IMR-90 (cell line): Measurements from ENCODE around the gene OSTF1. TPM values are rescaled to one million over a fixed set of nuclear protein-coding genes. Genes with fewer than 3 reads are reported as not detected.

Experiments used
- ATAC-seq: fragments of 200-7000 bp; cut with Tn5 transposase; 2 replicates; pipeline ENCODE4 v1.9.1; 2020; ENCODE audit warnings: low read depth, mild to moderate bottlenecking, moderate library complexity
- BruUV-seq: library from RNA; stranded (reverse); fragments of 400-500 nt; replicated peaks from 2 replicates; lab custom pipeline; 2021; lab: Mats Ljungman, UMichigan
- CTCF ChIA-PET: fragments of 300-600 bp; formaldehyde crosslinking; extraction: SDS; loops from one replicate; lab custom pipeline; 2021; ENCODE audit warnings: antibody characterized with exemption; lab: Yijun Ruan, JAX
- POLR2A ChIA-PET: fragments of 300-600 bp; sonication (Branson Sonifier 250); formaldehyde crosslinking; loops from one replicate; lab custom pipeline; 2022; ENCODE audit warnings: antibody characterized with exemption; ENCODE audit not compliant: unreplicated experiment; lab: Charles Lee
- DNase-seq: peaks from one replicate; pipeline ENCODE4 v3.0.0; 2013
- H2AFZ ChIP-seq: replicated peaks from 2 replicates; pipeline ENCODE3; 2013; ENCODE audit warnings: low read length, mild to moderate bottlenecking; ENCODE audit not compliant: poor library complexity
- H2AK5ac ChIP-seq: 2 replicates; pipeline ENCODE4 v1.6.1; 2013; ENCODE audit warnings: low read depth, low read length, inconsistent platforms
- H2AK9ac ChIP-seq: replicated peaks from 2 replicates; pipeline ENCODE3; 2013; ENCODE audit warnings: mild to moderate bottlenecking, low read depth, low read length, moderate library complexity; ENCODE audit not compliant: poor library complexity
- H2BK120ac ChIP-seq: 2 replicates; pipeline ENCODE4 v1.6.1; 2013; ENCODE audit warnings: low read depth, low read length, inconsistent platforms
- H2BK15ac ChIP-seq: 3 replicates; pipeline ENCODE4 v1.6.1; 2013; ENCODE audit warnings: low read depth, low read length, inconsistent platforms
- H2BK20ac ChIP-seq: 2 replicates; pipeline ENCODE4 v1.6.1; 2013; ENCODE audit warnings: low read depth, mild to moderate bottlenecking, inconsistent platforms, low read length, moderate library complexity
- H2BK5ac ChIP-seq: 2 replicates; pipeline ENCODE4 v1.6.1; 2013; ENCODE audit warnings: mild to moderate bottlenecking, low read depth, low read length, inconsistent platforms; ENCODE audit not compliant: poor library complexity, severe bottlenecking
- H3K14ac ChIP-seq: replicated peaks from 2 replicates; pipeline ENCODE4 v1.6.1; 2013; ENCODE audit warnings: low read depth, low read length, inconsistent platforms
- H3K18ac ChIP-seq: 2 replicates; pipeline ENCODE4 v1.6.1; 2013; ENCODE audit warnings: low read depth, low read length, control low read depth
- H3K23ac ChIP-seq: 2 replicates; pipeline ENCODE4 v1.6.1; 2013; ENCODE audit warnings: low read depth, low read length, inconsistent platforms
- H3K27ac ChIP-seq: 2 replicates; pipeline ENCODE4 v1.5.1; 2013; ENCODE audit warnings: mild to moderate bottlenecking, control low read depth, low read length; ENCODE audit not compliant: insufficient read depth
- H3K27me3 ChIP-seq: 2 replicates; pipeline ENCODE4 v1.6.1; 2013; ENCODE audit warnings: low read length; ENCODE audit not compliant: control insufficient read depth, insufficient read depth
- H3K36me3 ChIP-seq: 2 replicates; pipeline ENCODE4 v1.6.1; 2013; ENCODE audit warnings: low read length, mixed read lengths; ENCODE audit not compliant: control insufficient read depth, insufficient read depth
- H3K4ac ChIP-seq: 2 replicates; pipeline ENCODE4 v1.6.1; 2013; ENCODE audit warnings: low read depth, low read length, inconsistent platforms
- H3K4me1 ChIP-seq: 2 replicates; pipeline ENCODE4 v1.6.1; 2013; ENCODE audit warnings: low read length, mixed read lengths; ENCODE audit not compliant: control insufficient read depth, insufficient read depth
- H3K4me2 ChIP-seq: 2 replicates; pipeline ENCODE4 v1.6.1; 2013; ENCODE audit warnings: low read depth, mild to moderate bottlenecking, control low read depth, low read length, moderate library complexity
- H3K4me3 ChIP-seq: 2 replicates; pipeline ENCODE4 v1.5.1; 2013; ENCODE audit warnings: low read depth, mild to moderate bottlenecking, control low read depth, low read length, moderate library complexity; ENCODE audit not compliant: insufficient read depth
- H3K56ac ChIP-seq: 2 replicates; pipeline ENCODE4 v1.6.1; 2013; ENCODE audit warnings: low read length, inconsistent platforms; ENCODE audit not compliant: insufficient read depth; ENCODE audit errors: extremely low read depth
- H3K79me1 ChIP-seq, 2 experiments: 2 replicates each; pipeline ENCODE4 v1.6.1; 2013; ENCODE audit warnings: low read length in 2 of 2, inconsistent platforms in 1 of 2, low read depth in 1 of 2
- H3K9ac ChIP-seq: 2 replicates; pipeline ENCODE4 v1.6.1; 2013; ENCODE audit warnings: low read depth, low read length, control low read depth
- H3K9me1 ChIP-seq: 2 replicates; pipeline ENCODE4 v1.6.1; 2013; ENCODE audit warnings: low read length, inconsistent platforms; ENCODE audit not compliant: insufficient read depth
- H3K9me3 ChIP-seq: 2 replicates; pipeline ENCODE4 v1.6.1; 2013; ENCODE audit warnings: low read length; ENCODE audit not compliant: control insufficient read depth, insufficient read depth
- H4K20me1 ChIP-seq: 2 replicates; pipeline ENCODE4 v1.6.1; 2013; ENCODE audit warnings: low read length, inconsistent platforms; ENCODE audit not compliant: insufficient read depth
- H4K5ac ChIP-seq: 2 replicates; pipeline ENCODE4 v1.6.1; 2013; ENCODE audit warnings: mild to moderate bottlenecking, low read depth, low read length, control low read depth
- H4K8ac ChIP-seq, 2 experiments: 2 replicates each; pipeline ENCODE4 v1.6.1; 2013; ENCODE audit warnings: low read depth in 2 of 2, low read length in 2 of 2, control low read depth in 1 of 2, inconsistent platforms in 1 of 2
- H4K91ac ChIP-seq: 2 replicates; pipeline ENCODE4 v1.6.1; 2013; ENCODE audit warnings: low read depth, low read length, inconsistent platforms; ENCODE audit not compliant: insufficient read depth
- BHLHE40 ChIP-seq: fragments of 150-350 bp; IDR thresholded peaks from 2 replicates; pipeline ENCODE4 v1.6.1; 2016; ENCODE audit warnings: mild to moderate bottlenecking, low read depth, low read length
- CEBPB ChIP-seq: IDR thresholded peaks from 2 replicates; pipeline ENCODE4 v1.6.1; 2012; ENCODE audit warnings: low read depth, low read length, improper control_type of control experiment
- POLR2A ChIP-seq: IDR thresholded peaks from 2 replicates; pipeline ENCODE4 v1.6.1; 2012; ENCODE audit warnings: mild to moderate bottlenecking, low read depth, low read length
- USF2 ChIP-seq: fragments of 150-350 bp; IDR thresholded peaks from 2 replicates; pipeline ENCODE4 v1.6.1; 2017; ENCODE audit warnings: mild to moderate bottlenecking, antibody characterized with exemption, low read length, low read depth
- WGBS, 2 experiments: methylation state at CpG; one replicate each; pipeline versions ENCODE4 v1.1.5 to v1.1.7; 2013; ENCODE audit warnings: missing lambda C conversion rate in 2 of 2; ENCODE audit not compliant: insufficient read length in 1 of 2; ENCODE audit errors: extremely low coverage in 2 of 2; 5-methylcytosine and 5-hydroxymethylcytosine counted together
- dilution Hi-C: fragments of 300-500 bp; cut with HindIII; formaldehyde crosslinking; loops from one replicate; pipeline ENCODE4 v1.14.3; 2018; ENCODE audit warnings: low sequenced_read_pairs; ENCODE audit not compliant: unreplicated experiment
- in situ Hi-C: fragments of 300-500 bp; cut with MboI; formaldehyde crosslinking; loops from 3 replicates; pipeline ENCODE4 v1.14.3; 2019; ENCODE audit warnings: low sequenced_read_pairs, inconsistent platforms, mixed read lengths
- intact Hi-C: fragments of 100-400 bp; cut with micrococcal nuclease; formaldehyde crosslinking; loops from 2 replicates; pipeline ENCODE4 v1.10.0; 2022
- polyA plus RNA-seq, 3 experiments: library from polyadenylated mRNA; depleted of rRNA; stranded (reverse); fragments of >200 nt; gene quantifications; 2 replicates each; pipeline ENCODE4 v1.2.3, GENCODE V29; 2012; ENCODE audit warnings: low replicate concordance in 1 of 3
- total RNA-seq: library from RNA; depleted of rRNA; stranded (reverse); fragments of >200 nt; gene quantifications from 2 replicates; pipeline ENCODE4 v1.2.3, GENCODE V29; 2012

The OSTF1 gene
- total and polyA plus RNA-seq, 2 of the 4 experiments (the other 2 are of a cell fraction) = 17.1 to 41.6 TPM

- no peaks in the 10 kb centered on the region for H3K36me3 ChIP-seq
- no peak for DNase-seq
- no peaks in the 10 kb centered on the region for H3K9me1 ChIP-seq
- WGBS, 2 experiments = no CpG with 5 or more reads among the region's 5 CpGs
- dilution Hi-C loops (no loop called here), in situ Hi-C loops (no loop called here), intact Hi-C loops (loop anchor here (10.0 kb wide), 2 partner anchors 187 to 497 kb away; partner anchors contain the start of gene TRPM6)
- peak overlapping the region in 1 of 2 experiments; percentile 51; a peak in 1 of 4 replicates for H4K8ac ChIP-seq
- H3K79me1 ChIP-seq = no peaks in the 10 kb centered on the region
- no peak overlapping the region for H3K4me3 ChIP-seq
- H3K18ac ChIP-seq = no peak overlapping the region
- peak overlapping the region; percentile 18 for H2AFZ ChIP-seq
- BruUV-seq = no TSS peak
- H4K91ac ChIP-seq = no peak overlapping the region
- H3K23ac ChIP-seq = no peak overlapping the region
- no peak overlapping the region for H2AK5ac ChIP-seq
- no peaks in the 10 kb centered on the region for H4K20me1 ChIP-seq
- H3K9ac ChIP-seq = no peak overlapping the region
- H3K4me1 ChIP-seq = no peaks in the 10 kb centered on the region
- H3K56ac ChIP-seq = no peak overlapping the region
- ChIA-PET CTCF (interaction anchor here (0.8 kb wide), 1 partner anchor 301 kb away, joined by 3 read pairs; no protein-coding TSS in a partner anchor), POLR2A (no interaction called here)
- H3K9me3 ChIP-seq = no peaks in the 10 kb centered on the region
- no peak overlapping the region for H2BK5ac ChIP-seq
- H2BK120ac ChIP-seq = no peak overlapping the region
- no peak for ATAC-seq
- TF ChIP-seq CEBPB (no peak), USF2 (no peak), BHLHE40 (no peak), POLR2A (no peak)
- H2AK9ac ChIP-seq = no peak overlapping the region
- H3K4ac ChIP-seq = no peak overlapping the region
- H2BK15ac ChIP-seq = no peak overlapping the region; the same call in 2 of the 3 replicates
- H3K14ac ChIP-seq = no peak overlapping the region
- no peak overlapping the region for H2BK20ac ChIP-seq
- H3K4me2 ChIP-seq = no peak overlapping the region
- H3K27ac ChIP-seq = no peak overlapping the region
- no peak overlapping the region for H4K5ac ChIP-seq
- no peaks in the 10 kb centered on the region for H3K27me3 ChIP-seq
Measured at GRCh38 chr9:75071530-75072122, 16.7 kb upstream of the OSTF1 start.
